H1 (cell line): ENCODE data around the gene CLBA1. TPM values are rescaled to one million over a fixed set of nuclear protein-coding genes. Genes with fewer than 3 reads are reported as not detected.

Experiments
- CTCF ChIA-PET: fragments of 300-600 bp; sonication (Branson Sonifier 250); formaldehyde crosslinking; loops from one replicate; lab custom pipeline; 2021; ENCODE audit not compliant: partially characterized antibody; lab: Charles Lee
- POLR2A ChIA-PET: fragments of 300-600 bp; sonication (Branson Sonifier 250); formaldehyde crosslinking; loops from one replicate; lab custom pipeline; 2021; ENCODE audit warnings: inconsistent platforms; ENCODE audit not compliant: partially characterized antibody; lab: Charles Lee
- DNase-seq, 2 experiments: peaks; one replicate each; pipeline versions ENCODE4 v3.0.0 to v3.0.0-alpha.2; 2010 to 2022; ENCODE audit warnings: low spot score in 2 of 2, low read depth in 1 of 2, mixed read lengths in 1 of 2
- FAIRE-seq: peaks from 2 replicates; lab custom pipeline; 2011; peaks lifted over from hg19 to GRCh38; lab: Jason Lieb, UNC
- H2AFZ ChIP-seq: 2 replicates; pipeline ENCODE4 v1.8.1; 2012; ENCODE audit warnings: low read length, inconsistent platforms
- H2AK5ac ChIP-seq: 2 replicates; pipeline ENCODE4 v1.6.1; 2013; ENCODE audit warnings: low read depth, low read length
- H2BK120ac ChIP-seq: replicated peaks from 2 replicates; pipeline ENCODE3; 2013; ENCODE audit warnings: low read depth, low read length, inconsistent platforms
- H2BK12ac ChIP-seq: 2 replicates; pipeline ENCODE4 v1.6.1; 2013; ENCODE audit warnings: low read depth, low read length
- H2BK15ac ChIP-seq: 2 replicates; pipeline ENCODE4 v1.6.1; 2013; ENCODE audit warnings: low read length
- H2BK20ac ChIP-seq: 2 replicates; pipeline ENCODE4 v1.6.1; 2013; ENCODE audit warnings: low read length
- H2BK5ac ChIP-seq: 2 replicates; pipeline ENCODE4 v1.6.1; 2013; ENCODE audit warnings: low read depth, low read length
- H3K14ac ChIP-seq: 2 replicates; pipeline ENCODE4 v1.6.1; 2013; ENCODE audit warnings: inconsistent platforms; ENCODE audit not compliant: insufficient read length
- H3K18ac ChIP-seq: 2 replicates; pipeline ENCODE4 v1.6.1; 2013; ENCODE audit warnings: low read length; ENCODE audit errors: extremely low read depth
- H3K23ac ChIP-seq: 2 replicates; pipeline ENCODE4 v1.6.1; 2013; ENCODE audit warnings: inconsistent platforms; ENCODE audit not compliant: insufficient read length
- H3K23me2 ChIP-seq: 2 replicates; pipeline ENCODE4 v1.6.1; 2013; ENCODE audit warnings: low read depth, low read length
- H3K27ac ChIP-seq: 2 replicates; pipeline ENCODE4 v1.6.1; 2011; ENCODE audit warnings: low read depth, low read length, inconsistent platforms
- H3K27me3 ChIP-seq, 4 experiments: replicated peaks in 1 of 4; 1 replicate in 1 of 4; 2 replicates in 3 of 4; pipeline versions ENCODE4 v1.6.1 to v1.8.1; 2011 to 2013; ENCODE audit warnings: low read length in 3 of 4, mild to moderate bottlenecking in 3 of 4, inconsistent platforms in 2 of 4, mixed read lengths in 2 of 4, moderate library complexity in 1 of 4; ENCODE audit not compliant: control insufficient read depth in 3 of 4, insufficient read depth in 3 of 4; ENCODE audit errors: extremely low read depth in 1 of 4
- H3K36me3 ChIP-seq, 4 experiments: 2 replicates each; pipeline versions ENCODE4 v1.6.1 to v1.8.1; 2011 to 2013; ENCODE audit warnings: mild to moderate bottlenecking in 4 of 4, low read length in 3 of 4, moderate library complexity in 2 of 4, control low read depth in 1 of 4, inconsistent platforms in 1 of 4; ENCODE audit not compliant: insufficient read depth in 4 of 4, control insufficient read depth in 2 of 4
- H3K4ac ChIP-seq: replicated peaks from 2 replicates; pipeline ENCODE3; 2013; ENCODE audit warnings: low read length, low read depth, mixed read lengths, inconsistent platforms; ENCODE audit not compliant: insufficient read length
- H3K4me1 ChIP-seq, 4 experiments: replicated peaks in 1 of 4; 1 replicate in 1 of 4; 2 replicates in 3 of 4; pipeline versions ENCODE4 v1.6.1 to v1.8.1; 2011 to 2013; ENCODE audit warnings: low read length in 3 of 4, inconsistent platforms in 2 of 4, mixed read lengths in 1 of 4; ENCODE audit not compliant: insufficient read depth in 4 of 4, control insufficient read depth in 3 of 4
- H3K4me2 ChIP-seq, 2 experiments: 2 replicates each; pipeline versions ENCODE4 v1.6.1 to v1.8.1; 2011 to 2013; ENCODE audit warnings: low read depth in 2 of 2, low read length in 2 of 2, control low read depth in 1 of 2, inconsistent platforms in 1 of 2, mild to moderate bottlenecking in 1 of 2; ENCODE audit not compliant: insufficient read depth in 1 of 2
- H3K4me3 ChIP-seq, 4 experiments: fragments of 200-600, 300-600 bp in 1 of 4; sonication (generic), shearing (Covaris generic), sonication (Bioruptor Twin) in 1 of 4; 2 replicates each; pipeline versions ENCODE4 v1.5.1 to v1.8.1; 2011 to 2016; ENCODE audit warnings: low read length in 4 of 4, low read depth in 3 of 4, control low read depth in 2 of 4, inconsistent platforms in 2 of 4, mild to moderate bottlenecking in 2 of 4, mixed read lengths in 1 of 4, moderate library complexity in 1 of 4; ENCODE audit not compliant: insufficient read depth in 2 of 4; ENCODE audit errors: extremely low read depth in 1 of 4
- H3K56ac ChIP-seq: replicated peaks from 2 replicates; pipeline ENCODE3; 2013; ENCODE audit warnings: low read depth, mild to moderate bottlenecking, mixed read lengths, low read length, inconsistent platforms; ENCODE audit not compliant: insufficient read length
- H3K79me1 ChIP-seq: 2 replicates; pipeline ENCODE4 v1.6.1; 2013; ENCODE audit warnings: low read depth, low read length, control low read depth
- H3K79me2 ChIP-seq, 2 experiments: 2 replicates each; pipeline versions ENCODE4 v1.6.1 to v1.8.1; 2012 to 2013; ENCODE audit warnings: low read length in 2 of 2, mild to moderate bottlenecking in 2 of 2, inconsistent platforms in 1 of 2; ENCODE audit not compliant: insufficient read depth in 2 of 2, control insufficient read depth in 1 of 2
- H3K9ac ChIP-seq, 4 experiments: replicated peaks in 1 of 4; 1 replicate in 1 of 4; 2 replicates in 3 of 4; pipeline versions ENCODE4 v1.6.1 to v1.8.1; 2011 to 2013; ENCODE audit warnings: low read depth in 3 of 4, low read length in 3 of 4, control low read depth in 2 of 4, mild to moderate bottlenecking in 2 of 4, moderate library complexity in 2 of 4, inconsistent platforms in 1 of 4; ENCODE audit errors: extremely low read depth in 1 of 4
- H3K9me3 ChIP-seq, 2 experiments: 2 replicates each; pipeline versions ENCODE4 v1.6.1 to v1.8.1; 2012 to 2013; ENCODE audit warnings: mild to moderate bottlenecking in 2 of 2, moderate library complexity in 2 of 2, control low read depth in 1 of 2, inconsistent platforms in 1 of 2, low read depth in 1 of 2, low read length in 1 of 2, mixed read lengths in 1 of 2; ENCODE audit not compliant: insufficient read depth in 2 of 2
- H4K20me1 ChIP-seq, 2 experiments: replicated peaks in 1 of 2; 2 replicates each; pipeline versions ENCODE3 to v1.8.1; 2011 to 2013; ENCODE audit warnings: inconsistent platforms in 2 of 2, low read length in 2 of 2, mild to moderate bottlenecking in 1 of 2; ENCODE audit not compliant: insufficient read depth in 2 of 2, control insufficient read depth in 1 of 2
- H4K5ac ChIP-seq: 2 replicates; pipeline ENCODE4 v1.6.1; 2013; ENCODE audit warnings: low read length, low read depth, mixed read lengths, inconsistent platforms; ENCODE audit not compliant: insufficient read length
- H4K8ac ChIP-seq: 2 replicates; pipeline ENCODE4 v1.8.0; 2013; ENCODE audit warnings: mild to moderate bottlenecking, moderate library complexity, low read length, inconsistent platforms; ENCODE audit not compliant: insufficient read depth; ENCODE audit errors: extremely low read depth
- H4K91ac ChIP-seq: replicated peaks from 2 replicates; pipeline ENCODE3; 2013; ENCODE audit warnings: low read length, mixed read lengths, inconsistent platforms; ENCODE audit not compliant: insufficient read length
- CBX5 ChIP-seq: fragments of 300-800, 300-1000 bp; sonication (generic); IDR thresholded peaks from 2 replicates; pipeline ENCODE4 v1.7.1; 2016; ENCODE audit warnings: antibody characterized with exemption, low read length, low read depth
- CHD1 ChIP-seq: IDR thresholded peaks from 2 replicates; pipeline ENCODE4 v1.6.1; 2012; ENCODE audit warnings: low read depth, low read length, improper control_type of control experiment
- CREB1 ChIP-seq: IDR thresholded peaks from 2 replicates; pipeline ENCODE4 v1.6.1; 2012; ENCODE audit warnings: inconsistent platforms
- E2F6 ChIP-seq: IDR thresholded peaks from 2 replicates; pipeline ENCODE4 v1.6.1; 2012; ENCODE audit warnings: inconsistent platforms
- EP300 ChIP-seq, 2 experiments: IDR thresholded peaks; 1 replicate in 1 of 2; 2 replicates in 1 of 2; pipeline ENCODE4 v1.6.1; 2011 to 2012; ENCODE audit warnings: low read depth in 2 of 2, low read length in 2 of 2, mild to moderate bottlenecking in 2 of 2, borderline replicate concordance in 1 of 2, inconsistent platforms in 1 of 2, moderate library complexity in 1 of 2
- EZH2 ChIP-seq: fragments of 200-600 bp; sonication (generic); IDR thresholded peaks from 2 replicates; pipeline ENCODE4 v1.7.1; 2012; ENCODE audit warnings: low read depth, mild to moderate bottlenecking, moderate library complexity, low read length, inconsistent platforms; ENCODE audit not compliant: severe bottlenecking
- SAP30 ChIP-seq: fragments of 300-600 bp; sonication (generic); IDR thresholded peaks from 2 replicates; pipeline ENCODE4 v1.7.1; 2012; ENCODE audit warnings: low read length, moderate library complexity, mild to moderate bottlenecking, inconsistent platforms; ENCODE audit not compliant: insufficient read depth, insufficient replicate concordance
- SIX5 ChIP-seq: IDR thresholded peaks from 2 replicates; pipeline ENCODE4 v1.6.1; 2011; ENCODE audit warnings: mild to moderate bottlenecking, low read depth, low read length
- SRF ChIP-seq: IDR thresholded peaks from 2 replicates; pipeline ENCODE4 v1.6.1; 2011; ENCODE audit warnings: mild to moderate bottlenecking, low read depth, low read length, moderate library complexity
- TBP ChIP-seq: IDR thresholded peaks from 2 replicates; pipeline ENCODE4 v1.6.1; 2011; ENCODE audit warnings: low read depth, low read length, improper control_type of control experiment
- TCF12 ChIP-seq: IDR thresholded peaks from 2 replicates; pipeline ENCODE4 v1.6.1; 2011; ENCODE audit warnings: low read depth, mild to moderate bottlenecking, low read length
- USF2 ChIP-seq: IDR thresholded peaks from 2 replicates; pipeline ENCODE4 v1.6.1; 2011; ENCODE audit warnings: low read length, improper control_type of control experiment
- WGBS, 2 experiments: shearing (Covaris generic) in 1 of 2; methylation state at CpG; one replicate each; pipeline versions ENCODE4 v1.1.6 to v1.1.7; 2013 to 2015; ENCODE audit warnings: low lambda C conversion rate in 2 of 2, mixed read lengths in 2 of 2, inconsistent platforms in 1 of 2, low coverage in 1 of 2, missing lambda C conversion rate in 1 of 2; ENCODE audit not compliant: insufficient replicate concordance in 2 of 2, insufficient coverage in 1 of 2, insufficient read length in 1 of 2; ENCODE audit errors: extremely low coverage in 1 of 2, missing lambda C conversion rate in 1 of 2; 5-methylcytosine and 5-hydroxymethylcytosine counted together
- polyA plus RNA-seq, 7 experiments: library from polyadenylated mRNA; depleted of rRNA in 3 of 7; stranded (reverse) in 5 of 7; unstranded in 2 of 7; fragments of >200 nt in 5 of 7; fragments of 200-250 nt in 2 of 7; gene quantifications; 1 replicate in 5 of 7; 2 replicates in 1 of 7; 4 replicates in 1 of 7; pipeline versions ENCODE4 v1.2.1 to v1.2.3, GENCODE V29; 2011 to 2013; ENCODE audit warnings: missing spikeins in 2 of 7, mixed read lengths in 2 of 7
- total RNA-seq: library from RNA; stranded (reverse); fragmentation: NEBNext Ultra II Directional; extraction: Animal tissue kit (Norgen Biotek cat#: 25700); gene quantifications from 2 replicates; pipeline ENCODE4 v1.2.1, GENCODE V29; 2021

The CLBA1 gene
- total and polyA plus RNA-seq, 2 of the 8 experiments (the other 6 are each of a cell fraction or from before 2014, with no cell fraction given) = 1.6 to 2.4 TPM

DNA sequence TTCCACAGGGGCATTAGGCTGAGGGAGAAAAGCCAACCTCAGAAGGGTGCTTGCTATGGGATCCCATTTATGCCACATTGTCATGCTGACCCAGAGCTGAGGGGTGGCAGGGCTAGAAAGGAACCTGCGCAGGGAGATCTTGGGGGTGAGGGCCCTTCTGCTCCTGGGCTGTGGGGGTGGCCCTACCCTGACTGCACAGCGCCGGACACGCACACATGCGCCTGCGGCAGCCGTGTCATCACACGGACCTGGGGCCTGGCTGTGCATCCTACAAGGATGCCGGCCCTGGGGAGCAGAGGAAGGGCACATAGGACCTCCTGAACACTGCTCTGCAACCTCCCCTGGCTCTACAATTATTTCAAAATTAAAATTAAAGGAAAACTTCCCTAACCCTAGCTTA is 28.4 kb downstream of the CLBA1 start:
- FAIRE-seq (no peak), DNase-seq (no peak)
- ChIA-PET POLR2A (interaction anchor here (1.4 kb wide), 1 partner anchor 18 kb away, joined by 4 read pairs; no protein-coding TSS in a partner anchor), CTCF (interaction anchor here (1.6 to 2.7 kb wide), 5 partner anchors 9 to 141 kb away, joined by 3 to 10 read pairs (median 6); no protein-coding TSS in a partner anchor)
- Histone ChIP-seq H2AK5ac (no peak overlapping the region), H3K4me1 (peaks cover 4 to 12% (median 8%) of the 10 kb centered on the region in 4 experiments; a peak in 6 of 7 replicates), H4K8ac (peak overlapping the region; percentile 59), H3K4me2 (no peak overlapping the region), H2BK5ac (no peak overlapping the region; the same call in 1 of the 2 replicates), H3K4me3 (no peak overlapping the region), H2AFZ (no peak overlapping the region), H3K56ac (no peak overlapping the region), H2BK15ac (no peak overlapping the region), H3K9me3 (no peaks in the 10 kb centered on the region), H2BK120ac (no peak overlapping the region), H3K79me1 (peaks cover 18% of the 10 kb centered on the region), H3K79me2 (peaks cover 62 to 89% of the 10 kb centered on the region in 2 experiments), H4K5ac (no peak overlapping the region), H2BK12ac (no peak overlapping the region), H4K20me1 (peaks cover 48 to 72% of the 10 kb centered on the region in 2 experiments), H3K23ac (no peak overlapping the region), H4K91ac (no peak overlapping the region), H3K27ac (no peak overlapping the region), H3K4ac (no peak overlapping the region), H3K9ac (no peak overlapping the region), H3K27me3 (no peaks in the 10 kb centered on the region), H3K18ac (no peak overlapping the region), H3K14ac (no peak overlapping the region), H2BK20ac (no peak overlapping the region), H3K23me2 (peaks cover 1% of the 10 kb centered on the region; the same call in 1 of the 2 replicates), H3K36me3 (peaks cover 10 to 39% (median 23%) of the 10 kb centered on the region in 4 experiments; a peak in 7 of 8 replicates)
- 83% methylated on average over 9 of the region's 9 CpGs; no CpG with 5 or more reads in 1 of the 2 experiments for WGBS, 2 experiments
- TF ChIP-seq EZH2 = no peak
- no peak for TF ChIP-seq TCF12
- TF ChIP-seq SRF = no peak
- no peak for TF ChIP-seq CHD1
- TF ChIP-seq EP300 (IDR thresholded peaks at IDR 0.05; ENCODE audit: borderline replicate concordance in 1 of 2, low read depth in 2 of 2, low read length in 2 of 2) = no peak
- no peak for TF ChIP-seq TBP
- no peak for TF ChIP-seq E2F6
- TF ChIP-seq SIX5 = no peak
- TF ChIP-seq CBX5 = no peak
- no peak for TF ChIP-seq SAP30
- no peak for TF ChIP-seq CREB1
- TF ChIP-seq USF2 = no peak
